ENCODE results near the gene NTRK1.
"Not testable (repeated sequence)": the region's sequence is repeated elsewhere in the genome, so short reads cannot be mapped to it uniquely, and the experiment has no call there.

NTRK1 gene

DNA sequence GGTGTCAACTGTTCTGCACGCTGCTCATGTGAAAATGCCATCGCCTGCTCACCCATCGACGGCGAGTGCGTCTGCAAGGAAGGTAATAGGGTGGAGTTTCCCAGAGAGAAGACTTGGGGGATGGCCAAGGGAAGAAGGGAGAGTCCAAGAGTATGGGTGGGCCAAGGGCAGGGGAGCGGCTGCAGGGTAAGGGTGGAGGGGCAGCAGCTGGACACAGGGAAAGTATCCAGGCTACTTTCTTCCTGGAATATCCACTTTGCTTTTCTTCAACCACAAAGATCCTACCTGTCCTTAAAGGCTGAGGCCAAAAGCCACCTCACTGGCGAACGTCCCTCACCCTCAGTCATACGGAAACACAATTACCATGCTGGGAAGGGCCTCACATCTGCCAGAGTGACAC is 48.3 kb downstream of the NTRK1 start:
- in situ Hi-C loops (cut with MboI; ENCODE audit: low sequenced_read_pairs) = no loop called here

DNA sequence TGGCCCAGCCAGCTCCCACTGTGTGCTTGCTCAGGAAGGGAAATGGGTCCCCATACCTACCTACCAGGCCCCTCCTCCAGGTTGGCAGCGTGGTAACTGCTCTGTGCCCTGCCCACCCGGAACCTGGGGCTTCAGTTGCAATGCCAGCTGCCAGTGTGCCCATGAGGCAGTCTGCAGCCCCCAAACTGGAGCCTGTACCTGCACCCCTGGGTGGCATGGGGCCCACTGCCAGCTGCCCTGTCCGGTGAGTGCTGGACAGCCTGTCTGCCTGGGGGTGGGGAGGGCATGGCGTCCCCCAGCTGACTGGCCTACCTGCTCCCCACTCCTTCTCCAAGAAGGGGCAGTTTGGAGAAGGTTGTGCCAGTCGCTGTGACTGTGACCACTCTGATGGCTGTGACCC is 49.0 kb downstream of the NTRK1 start:
- in situ Hi-C loops (cut with MboI; ENCODE audit: low sequenced_read_pairs) = no loop called here

DNA sequence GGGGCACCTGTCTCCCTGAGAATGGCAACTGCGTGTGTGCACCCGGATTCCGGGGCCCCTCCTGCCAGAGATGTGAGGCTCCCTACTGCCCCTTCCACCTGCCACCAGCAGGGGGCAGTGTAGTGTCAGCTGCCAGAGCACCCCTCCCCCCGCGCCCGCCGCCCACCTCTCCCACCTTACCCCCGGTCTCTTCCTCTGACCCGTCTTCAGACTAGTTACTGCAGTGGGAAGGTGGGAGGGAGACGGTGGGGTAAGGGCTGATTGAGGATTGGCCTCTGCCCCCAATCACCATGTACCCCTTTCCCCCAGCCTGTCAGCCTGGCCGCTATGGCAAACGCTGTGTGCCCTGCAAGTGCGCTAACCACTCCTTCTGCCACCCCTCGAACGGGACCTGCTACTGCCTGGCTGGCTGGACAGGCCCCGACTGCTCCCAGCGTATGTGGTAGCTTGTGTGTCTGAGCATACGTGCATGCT is 49.7 kb downstream of the NTRK1 start:
- in situ Hi-C loops (cut with MboI; ENCODE audit: low sequenced_read_pairs) = no loop called here

DNA sequence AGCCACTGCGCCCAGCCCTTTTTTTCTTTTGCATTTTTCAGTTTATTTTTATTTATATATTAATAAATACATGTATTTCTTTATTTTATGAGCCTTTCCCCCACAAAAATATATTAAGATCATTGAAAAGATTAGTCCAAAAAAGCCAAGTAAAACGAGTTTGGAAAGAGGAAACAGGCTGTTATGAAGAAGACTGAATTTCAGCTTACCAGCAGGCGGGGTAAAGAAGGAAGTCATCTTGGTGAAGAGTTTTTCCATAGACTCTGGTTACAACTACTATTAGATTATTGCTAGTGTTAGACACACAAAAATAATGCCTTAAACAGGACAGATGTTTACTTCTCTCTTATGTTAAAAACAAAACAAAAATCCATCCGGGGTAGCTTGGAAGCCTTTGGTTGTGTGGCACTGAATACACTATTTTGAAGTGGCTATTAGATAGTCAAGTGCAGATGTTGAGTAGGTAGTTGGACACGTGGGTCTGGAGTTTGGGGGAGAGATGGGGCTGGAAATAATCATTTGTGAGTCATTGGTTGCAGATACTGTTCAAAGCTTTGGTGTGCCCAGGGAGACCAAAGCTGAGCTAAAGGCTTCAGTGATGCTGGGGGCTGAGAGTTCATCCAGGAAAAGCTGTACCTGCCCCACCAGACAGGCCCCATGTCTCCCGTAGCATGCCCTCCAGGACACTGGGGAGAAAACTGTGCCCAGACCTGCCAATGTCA is 51.1 kb downstream of the NTRK1 start:
- in situ Hi-C loops (cut with MboI; ENCODE audit: low sequenced_read_pairs) = no loop called here

DNA sequence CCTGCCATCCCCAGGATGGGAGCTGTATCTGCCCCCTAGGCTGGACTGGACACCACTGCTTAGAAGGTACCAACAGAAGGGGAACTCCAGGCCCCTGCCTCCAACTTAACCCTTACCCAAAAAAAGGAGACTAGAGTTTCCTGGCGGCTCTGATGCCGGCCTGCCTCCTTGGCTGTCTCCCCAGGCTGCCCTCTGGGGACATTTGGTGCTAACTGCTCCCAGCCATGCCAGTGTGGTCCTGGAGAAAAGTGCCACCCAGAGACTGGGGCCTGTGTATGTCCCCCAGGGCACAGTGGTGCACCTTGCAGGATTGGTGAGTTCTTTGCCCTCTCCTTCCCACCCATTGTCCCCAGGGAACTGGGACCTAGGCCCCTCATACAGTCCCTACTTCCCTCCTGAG is 51.6 kb downstream of the NTRK1 start:
- in situ Hi-C loops (cut with MboI; ENCODE audit: low sequenced_read_pairs) = no loop called here

DNA sequence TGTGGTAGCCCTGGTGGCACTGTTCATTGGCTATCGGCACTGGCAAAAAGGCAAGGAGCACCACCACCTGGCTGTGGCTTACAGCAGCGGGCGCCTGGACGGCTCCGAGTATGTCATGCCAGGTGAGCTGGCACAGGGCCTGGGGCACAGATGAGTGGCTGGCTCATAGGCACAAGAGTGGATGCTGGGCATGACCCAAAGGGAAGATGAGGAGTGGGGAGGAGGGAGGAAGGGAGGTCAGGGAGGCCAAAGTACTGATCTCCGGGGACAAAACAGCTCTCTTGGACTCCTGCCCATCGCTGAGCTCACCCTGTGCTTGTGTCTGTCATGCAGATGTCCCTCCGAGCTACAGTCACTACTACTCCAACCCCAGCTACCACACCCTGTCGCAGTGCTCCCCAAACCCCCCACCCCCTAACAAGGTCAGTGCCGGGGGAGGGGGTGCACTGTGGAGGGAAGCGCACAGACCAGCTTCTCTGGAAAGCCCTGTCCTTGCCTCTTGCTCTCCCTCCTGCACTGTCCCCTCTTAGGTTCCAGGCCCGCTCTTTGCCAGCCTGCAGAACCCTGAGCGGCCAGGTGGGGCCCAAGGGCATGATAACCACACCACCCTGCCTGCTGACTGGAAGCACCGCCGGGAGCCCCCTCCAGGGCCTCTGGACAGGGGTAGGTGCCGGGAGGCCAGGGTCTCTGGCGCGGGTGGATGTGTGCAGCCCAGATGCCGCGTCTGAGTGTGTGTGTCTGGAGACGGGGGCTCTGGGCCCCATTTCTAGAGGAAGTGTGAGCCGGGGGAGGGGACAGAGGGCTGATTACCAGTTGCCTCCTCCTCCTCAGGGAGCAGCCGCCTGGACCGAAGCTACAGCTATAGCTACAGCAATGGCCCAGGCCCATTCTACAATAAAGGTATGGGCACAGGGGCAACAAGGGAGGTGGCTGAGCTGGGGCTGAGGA is 52.5 kb downstream of the NTRK1 start:
- in situ Hi-C loops (cut with MboI; ENCODE audit: low sequenced_read_pairs) = no loop called here

DNA sequence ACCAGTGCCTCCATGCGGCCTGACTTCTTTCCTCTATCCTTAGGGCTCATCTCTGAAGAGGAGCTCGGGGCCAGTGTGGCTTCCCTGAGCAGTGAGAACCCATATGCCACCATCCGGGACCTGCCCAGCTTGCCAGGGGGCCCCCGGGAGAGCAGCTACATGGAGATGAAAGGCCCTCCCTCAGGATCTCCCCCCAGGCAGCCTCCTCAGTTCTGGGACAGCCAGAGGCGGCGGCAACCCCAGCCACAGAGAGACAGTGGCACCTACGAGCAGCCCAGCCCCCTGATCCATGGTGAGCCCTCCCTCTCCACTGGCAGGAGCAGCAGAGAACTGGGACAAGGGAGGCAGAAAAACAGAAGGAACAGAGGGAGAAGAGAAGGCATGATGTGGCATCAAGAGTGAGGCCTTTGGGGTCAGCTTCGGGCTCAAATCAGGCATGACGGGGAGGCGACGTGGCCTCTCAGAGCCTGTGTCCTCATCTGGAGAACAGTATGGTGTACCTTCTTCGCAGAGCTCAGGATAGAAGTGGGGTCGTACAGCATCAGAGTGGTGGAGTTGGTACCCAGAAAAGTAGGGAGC is 53.2 kb downstream of the NTRK1 start:
- in situ Hi-C loops (cut with MboI; ENCODE audit: low sequenced_read_pairs) = no loop called here

DNA sequence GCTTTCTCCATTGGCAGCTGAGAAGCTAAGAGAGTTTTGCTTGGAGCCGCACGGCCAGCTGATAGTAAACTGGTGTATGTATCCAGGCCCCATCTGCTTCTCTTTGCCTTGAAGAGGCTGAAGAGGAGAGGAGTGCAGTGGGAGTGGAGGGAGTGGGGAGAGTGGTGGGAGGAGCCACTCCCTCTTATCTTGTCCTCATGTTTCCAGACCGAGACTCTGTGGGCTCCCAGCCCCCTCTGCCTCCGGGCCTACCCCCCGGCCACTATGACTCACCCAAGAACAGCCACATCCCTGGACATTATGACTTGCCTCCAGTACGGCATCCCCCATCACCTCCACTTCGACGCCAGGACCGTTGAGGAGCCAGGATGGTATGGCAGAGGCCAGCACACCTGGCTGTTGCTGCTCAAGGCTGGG is 53.8 kb downstream of the NTRK1 start:
- in situ Hi-C loops (cut with MboI; ENCODE audit: low sequenced_read_pairs) = no loop called here

DNA sequence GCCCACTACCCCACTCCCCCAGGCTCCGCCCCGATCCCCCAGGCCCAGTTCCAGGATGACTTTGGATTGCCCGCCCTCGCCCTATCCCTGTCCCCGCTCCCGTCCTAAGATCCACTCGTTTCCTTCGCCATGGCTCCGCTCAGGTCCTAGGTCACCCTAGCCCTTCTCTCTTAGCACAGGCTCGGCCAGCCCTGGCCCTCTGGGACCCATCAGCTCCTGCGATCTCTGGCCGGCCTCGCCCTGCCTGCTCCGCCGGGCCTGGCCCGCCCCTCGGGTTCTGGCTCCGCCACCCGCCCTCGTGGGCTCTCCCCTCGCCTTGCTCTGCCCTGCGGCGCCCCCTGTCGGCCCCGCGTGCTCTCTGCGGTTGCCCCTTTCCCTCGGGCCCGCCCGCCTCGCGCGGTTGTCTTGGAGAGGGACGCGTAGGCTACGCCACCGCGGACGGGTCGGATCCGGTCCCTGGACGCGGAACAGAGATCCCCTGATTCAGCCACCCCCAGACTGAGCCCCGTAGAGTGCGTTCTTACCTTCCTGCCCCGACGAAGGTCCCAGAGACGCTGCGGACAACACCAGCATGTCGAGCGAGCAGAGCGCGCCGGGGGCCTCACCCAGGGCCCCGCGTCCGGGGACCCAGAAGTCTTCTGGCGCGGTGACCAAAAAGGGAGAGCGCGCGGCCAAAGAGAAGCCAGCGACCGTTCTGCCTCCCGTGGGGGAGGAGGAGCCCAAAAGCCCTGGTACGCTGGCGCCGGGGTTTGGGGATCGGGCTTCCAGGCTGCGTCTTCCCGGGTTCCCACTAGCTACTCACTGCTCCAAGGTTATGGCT is 59.8 kb downstream of the NTRK1 start, which contains the start of gene LRRC71:
Gene LRRC71 (plus strand): TSS at position 400 of the 820 bp plus-strand sequence. CDS start 172 bp downstream, at position 572.
- in situ Hi-C loops (cut with MboI; ENCODE audit: low sequenced_read_pairs) = no loop called here

DNA sequence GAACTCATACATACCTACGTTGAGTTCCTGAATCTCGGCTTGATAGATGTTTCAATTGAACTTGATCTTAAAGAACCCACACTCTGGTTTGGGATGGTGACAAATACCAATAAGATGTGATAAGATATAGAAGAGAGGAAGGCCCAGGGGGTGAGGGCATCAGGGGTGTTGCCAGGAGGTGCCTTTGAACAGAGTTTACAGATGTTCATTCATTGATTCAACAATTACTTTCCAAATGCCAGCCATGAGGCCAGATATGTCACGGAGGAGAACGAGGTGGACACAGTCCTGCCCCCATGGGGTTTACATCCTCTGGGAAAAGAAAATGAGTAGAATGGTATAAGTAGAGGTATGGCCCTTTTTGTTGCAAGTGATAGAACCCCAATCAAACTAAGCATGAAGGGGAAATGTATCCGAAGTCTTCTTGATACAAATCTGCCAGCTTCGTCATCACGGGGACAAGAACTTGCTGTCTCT is 60.4 kb downstream of the NTRK1 start:
- in situ Hi-C loops (cut with MboI; ENCODE audit: low sequenced_read_pairs) = no loop called here

DNA sequence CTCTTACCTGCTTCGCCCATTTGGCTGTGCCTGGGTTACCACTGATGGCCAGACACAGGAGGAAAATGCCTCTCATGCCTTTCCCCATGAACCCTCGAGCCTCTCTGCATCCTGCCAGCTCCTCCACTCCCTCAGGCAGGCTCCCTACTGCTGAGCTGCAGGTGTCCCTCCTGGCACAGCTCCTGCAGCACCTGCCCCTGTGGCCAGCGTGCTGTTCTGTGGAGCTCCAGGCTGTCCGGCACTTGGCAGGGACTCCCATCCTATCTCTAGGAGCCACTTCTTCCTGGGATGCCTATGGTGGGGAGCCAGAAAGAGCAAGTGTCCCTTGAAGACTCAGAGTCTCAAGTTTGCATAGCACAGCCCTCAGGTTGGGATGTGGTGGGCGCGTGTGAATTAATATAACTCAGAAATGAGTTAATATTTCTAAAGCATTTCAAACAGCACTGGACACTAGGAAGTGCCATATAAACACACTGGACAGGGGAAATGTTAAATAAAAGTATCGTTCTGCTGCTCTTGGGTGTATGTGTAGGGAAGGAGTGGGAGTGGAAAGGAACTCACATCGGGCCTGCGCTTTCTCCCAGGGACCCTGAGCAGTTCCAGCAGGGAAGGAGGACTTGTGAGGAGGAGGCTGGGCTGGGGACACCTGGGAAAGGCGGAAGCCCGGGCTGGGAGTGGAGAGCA is 62.5 kb downstream of the NTRK1 start:
- in situ Hi-C loops (cut with MboI; ENCODE audit: low sequenced_read_pairs) = no loop called here

DNA sequence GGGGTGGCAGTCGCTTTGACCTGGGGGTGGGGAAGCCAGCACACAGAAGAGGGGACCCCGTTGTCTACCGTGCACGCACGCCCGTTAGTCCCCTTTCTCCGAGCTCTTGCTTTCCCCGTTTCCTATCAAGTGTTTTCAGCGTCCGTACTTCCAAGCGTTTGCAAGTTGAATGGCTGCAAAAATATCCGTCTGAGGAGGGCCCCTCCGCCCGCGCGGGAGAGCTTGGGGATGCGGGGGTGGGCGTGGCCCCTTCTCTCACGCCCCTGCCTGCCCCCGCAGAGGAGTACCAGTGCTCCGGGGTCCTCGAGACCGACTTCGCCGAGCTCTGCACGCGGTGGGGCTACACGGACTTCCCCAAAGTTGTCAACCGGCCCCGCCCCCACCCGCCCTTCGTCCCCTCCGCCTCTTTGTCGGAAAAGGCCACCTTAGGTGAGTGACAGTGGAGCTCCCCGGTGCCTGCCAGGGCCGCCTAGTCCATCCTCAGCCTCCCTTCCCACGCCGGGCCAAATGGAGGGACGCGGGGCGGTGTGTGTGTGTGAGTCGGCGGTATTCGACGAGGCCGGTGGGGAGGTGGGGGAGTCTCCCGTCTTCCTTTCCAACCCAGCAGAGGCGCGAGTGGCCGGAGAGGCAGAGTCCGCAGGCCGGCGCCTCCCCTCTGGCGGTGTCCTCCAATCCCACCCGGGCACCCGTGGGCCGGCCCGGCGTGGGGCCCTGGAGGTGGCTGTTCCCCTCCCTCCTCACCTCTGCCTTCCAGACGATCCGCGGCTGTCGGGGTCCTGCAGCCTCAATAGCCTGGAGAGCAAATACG is 63.2 kb downstream of the NTRK1 start:
- in situ Hi-C loops (cut with MboI; ENCODE audit: low sequenced_read_pairs) = no loop called here

DNA sequence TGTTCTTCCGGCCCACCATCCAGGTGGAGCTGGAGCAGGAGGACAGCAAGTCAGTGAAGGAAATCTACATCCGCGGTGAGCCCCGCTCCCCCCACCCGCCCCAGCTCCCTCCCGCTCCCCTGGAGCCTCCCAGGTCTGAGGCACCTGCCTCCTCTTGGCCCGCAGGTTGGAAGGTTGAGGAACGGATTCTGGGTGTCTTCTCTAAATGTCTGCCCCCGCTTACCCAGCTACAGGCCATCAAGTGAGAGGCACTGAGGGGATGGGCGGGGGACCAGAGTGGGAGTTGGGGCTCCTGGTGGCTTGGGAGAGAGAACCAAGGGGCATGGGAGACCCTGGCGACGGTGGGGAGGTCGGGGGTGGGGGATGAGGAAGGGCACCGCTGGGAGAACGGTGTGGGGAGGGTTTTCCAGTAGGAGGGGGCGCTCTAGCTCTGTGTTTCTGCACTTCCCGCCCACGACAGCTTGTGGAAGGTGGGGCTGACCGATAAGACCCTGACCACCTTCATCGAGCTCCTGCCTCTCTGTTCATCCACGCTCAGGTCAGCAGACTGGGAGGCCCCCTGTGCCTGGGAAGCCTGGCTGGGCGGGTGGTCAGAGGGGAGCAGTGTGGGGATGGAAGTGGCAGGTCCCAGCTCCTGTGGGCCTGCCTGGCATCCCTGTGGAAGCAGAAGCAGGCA is 64.0 kb downstream of the NTRK1 start:
- in situ Hi-C loops (cut with MboI; ENCODE audit: low sequenced_read_pairs) = no loop called here

DNA sequence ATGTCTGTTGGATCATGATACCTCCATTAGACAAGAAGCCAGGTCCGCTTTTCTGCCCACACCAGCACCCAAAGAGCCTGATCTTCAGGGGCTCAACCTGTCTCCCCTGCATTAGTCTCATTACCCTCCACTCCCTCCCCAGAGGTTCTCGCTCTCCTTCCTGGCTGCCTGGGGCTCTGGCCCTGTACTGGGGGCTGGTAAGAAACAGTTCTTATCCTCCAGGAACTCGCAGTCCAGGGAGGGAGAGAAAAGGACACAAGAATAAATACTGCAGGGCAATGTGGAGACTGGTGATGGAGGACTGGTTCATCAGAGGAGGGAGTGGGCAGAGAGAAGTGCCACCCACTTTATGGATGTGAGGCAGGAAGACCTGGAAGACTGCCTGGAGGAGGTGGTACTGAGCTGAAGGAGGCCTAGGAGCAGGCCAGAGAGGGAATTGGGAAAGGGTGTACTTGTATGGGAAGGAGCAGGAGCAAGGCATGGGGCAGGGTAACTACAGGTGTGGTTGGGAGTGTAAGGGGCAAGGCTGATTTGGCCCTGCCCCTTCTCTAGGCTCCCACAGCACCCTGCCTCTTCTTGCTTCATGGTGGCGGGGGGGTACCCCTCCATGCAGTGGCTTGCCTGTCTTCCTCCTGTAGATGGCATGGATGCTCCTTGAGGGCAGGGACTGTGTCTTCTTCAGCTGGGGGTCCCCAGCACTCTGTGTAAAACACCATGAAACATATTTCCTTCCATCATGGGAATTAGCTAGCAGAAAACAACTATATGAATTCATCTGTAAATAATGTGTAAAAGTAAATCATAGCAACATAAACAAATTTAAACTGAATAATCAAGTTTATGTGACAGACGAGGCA is 64.7 kb downstream of the NTRK1 start:
- in situ Hi-C loops (cut with MboI; ENCODE audit: low sequenced_read_pairs) = no loop called here

DNA sequence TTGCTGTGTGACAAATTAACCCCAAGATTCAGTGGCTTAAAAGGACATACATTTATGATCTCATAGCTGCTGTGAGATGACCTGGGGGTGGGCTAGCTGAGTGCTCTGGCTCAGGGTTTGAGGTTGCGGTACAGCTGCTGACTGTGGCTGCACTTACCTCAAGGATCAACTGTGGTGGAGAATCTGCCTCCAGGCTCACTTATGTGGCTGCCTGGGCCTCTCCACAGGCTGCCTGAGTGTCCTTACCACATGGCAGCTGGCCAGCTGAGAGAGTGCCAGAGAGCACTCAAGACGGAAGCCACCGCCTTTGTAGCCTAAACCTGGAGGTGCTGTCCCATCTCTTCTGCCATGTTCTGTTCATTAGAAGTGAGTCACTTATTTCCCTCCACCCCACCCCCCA is 65.5 kb downstream of the NTRK1 start:
- in situ Hi-C loops (cut with MboI; ENCODE audit: low sequenced_read_pairs) = no loop called here

DNA sequence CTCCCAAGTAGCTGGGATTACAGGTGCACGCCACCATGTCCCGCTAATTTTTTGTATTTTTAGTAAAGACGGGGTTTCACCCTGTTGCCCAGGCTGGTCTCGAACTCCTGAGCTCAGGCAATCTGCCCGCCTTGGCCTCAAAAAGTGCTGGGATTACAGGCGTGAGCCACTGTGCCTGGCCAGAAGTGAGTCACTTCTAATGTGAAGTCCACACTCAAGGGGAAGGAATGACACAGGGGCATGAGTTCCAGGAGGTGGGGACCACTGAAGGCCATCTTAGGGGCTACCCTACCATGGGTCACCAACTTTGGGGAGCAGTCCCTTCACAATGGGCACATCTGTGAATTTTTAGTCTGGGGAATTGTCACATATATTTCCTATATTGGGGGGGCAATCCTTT is 66.0 kb downstream of the NTRK1 start:
- in situ Hi-C loops (cut with MboI; ENCODE audit: low sequenced_read_pairs) = not testable (repeated sequence)

DNA sequence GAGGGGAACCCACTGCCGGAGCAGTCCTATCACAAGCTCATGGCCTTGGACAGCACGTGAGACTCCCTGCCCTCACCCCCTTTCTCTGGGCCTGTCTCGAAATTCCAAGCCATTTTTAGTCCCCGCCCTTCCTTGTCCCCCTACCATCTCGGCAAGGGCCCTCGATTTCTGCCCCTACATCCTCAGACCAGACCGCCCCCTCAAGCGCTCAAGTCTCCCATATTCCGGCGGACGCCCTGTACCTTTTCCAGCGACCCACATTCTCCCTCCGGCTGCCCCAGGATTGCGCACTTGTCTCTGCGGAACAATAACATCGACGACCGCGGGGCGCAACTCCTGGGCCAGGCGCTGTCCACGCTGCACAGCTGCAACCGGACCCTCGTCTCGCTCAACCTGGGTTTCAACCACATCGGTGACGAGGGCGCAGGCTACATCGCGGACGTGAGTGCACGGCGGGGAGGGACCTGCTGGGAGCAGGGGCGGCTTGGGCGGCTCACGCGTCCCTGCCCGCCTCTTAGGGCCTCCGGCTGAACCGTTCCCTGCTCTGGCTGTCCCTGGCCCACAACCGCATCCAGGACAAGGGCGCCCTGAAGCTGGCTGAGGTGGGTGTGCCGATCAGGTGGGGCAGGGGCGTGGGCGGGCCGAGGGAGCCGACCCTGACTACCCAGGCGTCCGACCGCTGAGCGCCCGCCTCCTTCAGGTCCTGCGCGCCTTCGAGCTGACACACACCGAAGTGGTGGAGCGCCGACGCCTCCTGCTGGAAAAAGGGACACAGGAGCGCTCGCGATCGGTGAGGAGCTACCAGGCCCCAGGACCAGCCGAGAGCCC is 66.8 kb downstream of the NTRK1 start:
- in situ Hi-C loops (cut with MboI; ENCODE audit: low sequenced_read_pairs) = no loop called here
